Caco-2 (cell line): ENCODE data around the gene DTNB. TPM values are rescaled to one million over a fixed set of nuclear protein-coding genes. Genes with fewer than 3 reads are reported as not detected.
A peak's percentile ranks its signal among the peaks of the same experiment; 100 is the strongest.

Experiments
- BruUV-seq: library from RNA; stranded (reverse); fragments of 400-500 nt; replicated peaks from 2 replicates; lab custom pipeline; 2021; lab: Mats Ljungman, UMichigan
- CTCF ChIA-PET: fragments of 300-600 bp; sonication (Branson Sonifier 250); formaldehyde crosslinking; loops from one replicate; lab custom pipeline; 2022; ENCODE audit warnings: antibody characterized with exemption; lab: Charles Lee
- POLR2A ChIA-PET: fragments of 300-600 bp; sonication (Branson Sonifier 250); formaldehyde crosslinking; loops from one replicate; lab custom pipeline; 2022; ENCODE audit warnings: antibody characterized with exemption; lab: Charles Lee
- DNase-seq, 2 experiments: peaks; one replicate each; pipeline versions ENCODE4 v3.0.0 to v3.0.0-alpha.2; 2020 to 2022
- H3K27me3 ChIP-seq: replicated peaks from 2 replicates; pipeline ENCODE4 v1.6.0; 2011; ENCODE audit warnings: low read length; ENCODE audit not compliant: control insufficient read depth, insufficient read depth
- H3K36me3 ChIP-seq: 2 replicates; pipeline ENCODE4 v1.5.1; 2011; ENCODE audit warnings: low read length; ENCODE audit not compliant: control insufficient read depth, insufficient read depth
- H3K4me1 ChIP-seq: fragments of 250-450 bp; sonication (Bioruptor Pico); 2 replicates; pipeline ENCODE4 v1.5.1; 2020; ENCODE audit warnings: mild to moderate bottlenecking
- H3K4me3 ChIP-seq: 2 replicates; pipeline ENCODE4 v1.5.1; 2011; ENCODE audit warnings: low read depth, mild to moderate bottlenecking, control low read depth, low read length
- H3K9me3 ChIP-seq: fragments of 250-450 bp; sonication (Bioruptor Pico); 2 replicates; pipeline ENCODE4 v1.5.1; 2020; ENCODE audit warnings: mild to moderate bottlenecking, moderate library complexity
- H3K27ac Mint-ChIP-seq: one replicate; pipeline ENCODE4 v1.8.0; 2022; ENCODE audit warnings: mixed read lengths; ENCODE audit not compliant: unreplicated experiment
- H3K27me3 Mint-ChIP-seq: one replicate; pipeline ENCODE4 v1.8.0; 2022; ENCODE audit warnings: mixed read lengths; ENCODE audit not compliant: insufficient read depth, unreplicated experiment
- H3K36me3 Mint-ChIP-seq: one replicate; pipeline ENCODE4 v1.8.0; 2022; ENCODE audit warnings: mild to moderate bottlenecking, mixed read lengths; ENCODE audit not compliant: insufficient read depth, unreplicated experiment
- H3K4me1 Mint-ChIP-seq: one replicate; pipeline ENCODE4 v1.8.0; 2022; ENCODE audit warnings: low read depth, mixed read lengths; ENCODE audit not compliant: unreplicated experiment
- H3K4me3 Mint-ChIP-seq: one replicate; pipeline ENCODE4 v1.8.0; 2022; ENCODE audit warnings: mild to moderate bottlenecking, moderate library complexity, mixed read lengths; ENCODE audit not compliant: unreplicated experiment
- H3K9me3 Mint-ChIP-seq: one replicate; pipeline ENCODE4 v1.8.0; 2022; ENCODE audit warnings: mixed read lengths; ENCODE audit not compliant: unreplicated experiment
- intact Hi-C: fragments of 100-400 bp; cut with micrococcal nuclease; formaldehyde crosslinking; loops from one replicate; pipeline ENCODE4 v1.10.0; 2022; ENCODE audit not compliant: unreplicated experiment
- total RNA-seq: library from RNA; stranded (reverse); gene quantifications from 2 replicates; pipeline ENCODE4 v1.2.3, GENCODE V29; 2022
- TF ChIP-seq, protein P1 (sequence below), 2 experiments: fragments of 200-600 bp in 1 of 2; IDR thresholded peaks; 1 replicate in 1 of 2; 2 replicates in 1 of 2; pipeline versions ENCODE4 v1.5.1 to v1.8.0; 2011 to 2022; ENCODE audit warnings: antibody characterized with exemption in 1 of 2, control low read depth in 1 of 2, inconsistent platforms in 1 of 2, low read depth in 1 of 2, low read length in 1 of 2, mild to moderate bottlenecking in 1 of 2, moderate library complexity in 1 of 2; ENCODE audit not compliant: insufficient read depth in 1 of 2, severe bottlenecking in 1 of 2, unreplicated experiment in 1 of 2

DTNB gene
- total RNA-seq, 1 experiment from 2014 or later = 50.4 TPM

GRCh38 chr2:25677877-25678276 is 4.5 kb upstream of the DTNB start:
- H3K36me3 Mint-ChIP-seq = peaks cover 5% of the 10 kb centered on the region
- no peaks in the 10 kb centered on the region for H3K4me1 ChIP-seq
- H3K9me3 ChIP-seq = no peaks in the 10 kb centered on the region
- no peak overlapping the region for H3K27ac Mint-ChIP-seq
- H3K27me3 ChIP-seq = no peaks in the 10 kb centered on the region
- no peak overlapping the region for H3K4me3 Mint-ChIP-seq
- ChIA-PET POLR2A (no interaction called here), CTCF (no interaction called here)
- no TSS peak for BruUV-seq
- H3K4me3 ChIP-seq = no peak overlapping the region
- DNase-seq = no peak
- no peaks in the 10 kb centered on the region for H3K27me3 Mint-ChIP-seq
- H3K9me3 Mint-ChIP-seq = no peaks in the 10 kb centered on the region
- TF ChIP-seq, protein P1, sequence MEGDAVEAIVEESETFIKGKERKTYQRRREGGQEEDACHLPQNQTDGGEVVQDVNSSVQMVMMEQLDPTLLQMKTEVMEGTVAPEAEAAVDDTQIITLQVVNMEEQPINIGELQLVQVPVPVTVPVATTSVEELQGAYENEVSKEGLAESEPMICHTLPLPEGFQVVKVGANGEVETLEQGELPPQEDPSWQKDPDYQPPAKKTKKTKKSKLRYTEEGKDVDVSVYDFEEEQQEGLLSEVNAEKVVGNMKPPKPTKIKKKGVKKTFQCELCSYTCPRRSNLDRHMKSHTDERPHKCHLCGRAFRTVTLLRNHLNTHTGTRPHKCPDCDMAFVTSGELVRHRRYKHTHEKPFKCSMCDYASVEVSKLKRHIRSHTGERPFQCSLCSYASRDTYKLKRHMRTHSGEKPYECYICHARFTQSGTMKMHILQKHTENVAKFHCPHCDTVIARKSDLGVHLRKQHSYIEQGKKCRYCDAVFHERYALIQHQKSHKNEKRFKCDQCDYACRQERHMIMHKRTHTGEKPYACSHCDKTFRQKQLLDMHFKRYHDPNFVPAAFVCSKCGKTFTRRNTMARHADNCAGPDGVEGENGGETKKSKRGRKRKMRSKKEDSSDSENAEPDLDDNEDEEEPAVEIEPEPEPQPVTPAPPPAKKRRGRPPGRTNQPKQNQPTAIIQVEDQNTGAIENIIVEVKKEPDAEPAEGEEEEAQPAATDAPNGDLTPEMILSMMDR (IDR thresholded peaks at IDR 0.05; ENCODE audit: insufficient read depth in 1 of 2, low read depth in 1 of 2, low read length in 1 of 2, severe bottlenecking in 1 of 2, unreplicated experiment in 1 of 2) = no peak
- H3K4me1 Mint-ChIP-seq = no peaks in the 10 kb centered on the region
- no peaks in the 10 kb centered on the region for H3K36me3 ChIP-seq
- intact Hi-C loops = no loop called here

GRCh38 chr2:25674077-25674362 is 643 bp upstream of the DTNB start:
- intact Hi-C loops = no loop called here
- H3K4me1 ChIP-seq = 0 out of 2 replicates have a peak, but pooled peaks cover 4% of the 10 kb centered on the region
- H3K9me3 ChIP-seq = no peaks in the 10 kb centered on the region
- Mint-ChIP-seq H3K27me3 (no peaks in the 10 kb centered on the region), H3K9me3 (no peaks in the 10 kb centered on the region), H3K27ac (peak overlapping the region; percentile 22), H3K36me3 (peaks cover 5% of the 10 kb centered on the region), H3K4me3 (peak overlapping the region; percentile 75), H3K4me1 (peaks cover 6% of the 10 kb centered on the region)
- no peaks in the 10 kb centered on the region for H3K27me3 ChIP-seq
- DNase-seq = no peak
- TF ChIP-seq, protein P1 (IDR thresholded peaks at IDR 0.05; ENCODE audit: insufficient read depth in 1 of 2, low read depth in 1 of 2, low read length in 1 of 2, severe bottlenecking in 1 of 2, unreplicated experiment in 1 of 2) = no peak
- H3K36me3 ChIP-seq = no peaks in the 10 kb centered on the region
- H3K4me3 ChIP-seq = peak overlapping the region; percentile 65
- no TSS peak for BruUV-seq
- CTCF ChIA-PET = interaction anchor here (0.6 to 2.0 kb wide), 5 partner anchors 9 to 67 kb away, joined by 3 to 7 read pairs (median 5); no protein-coding TSS in a partner anchor
- POLR2A ChIA-PET = interaction anchor here (0.6 kb wide), 1 partner anchor 59 kb away, joined by 3 read pairs; no protein-coding TSS in a partner anchor

DNA sequence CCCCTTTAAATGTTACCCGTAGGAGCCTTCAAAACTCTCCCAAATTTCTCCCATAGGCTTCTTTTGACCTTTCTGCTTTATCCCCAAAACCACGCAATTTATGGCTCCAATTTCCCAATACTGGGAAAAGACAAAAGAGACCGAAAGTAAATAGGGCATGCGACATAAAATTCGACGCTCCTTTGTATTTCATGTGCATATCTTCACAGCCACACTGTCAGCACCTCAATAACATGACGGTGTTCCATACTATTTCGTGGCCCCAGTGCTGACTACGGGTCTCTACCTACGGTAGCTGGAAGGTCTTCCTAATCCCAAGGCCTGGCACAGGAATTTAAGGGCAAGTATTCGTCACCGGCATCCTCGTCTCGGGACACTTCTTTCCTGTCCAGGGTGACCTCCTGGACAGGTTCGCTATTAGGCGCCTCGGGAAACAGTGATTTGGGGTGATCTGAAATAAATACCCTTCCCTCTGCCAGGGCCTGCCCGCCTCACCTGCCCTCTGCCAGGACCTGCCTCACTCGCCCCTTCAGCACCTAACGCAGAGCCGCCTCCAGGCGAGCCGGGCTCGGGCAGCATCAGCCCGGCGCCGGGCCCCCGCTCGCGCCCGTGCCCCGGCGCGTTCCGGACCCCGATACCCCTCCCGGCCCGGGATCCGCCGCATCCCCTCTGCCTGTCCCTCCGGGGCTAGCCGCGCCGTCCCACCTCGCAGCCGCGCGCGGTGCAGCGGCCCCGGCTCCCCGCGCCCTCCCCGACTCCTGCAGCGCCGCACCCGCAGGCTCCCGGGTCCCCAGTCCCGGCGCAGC is 680 bp downstream of the DTNB start:
- Mint-ChIP-seq H3K9me3 (no peaks in the 10 kb centered on the region), H3K27ac (peak overlapping the region; percentile 11), H3K36me3 (peaks cover 5% of the 10 kb centered on the region), H3K4me1 (peaks cover 6% of the 10 kb centered on the region), H3K27me3 (no peaks in the 10 kb centered on the region), H3K4me3 (peak overlapping the region; percentile 75)
- intact Hi-C loops = loop anchor here (2.0 kb wide), 1 partner anchor 28 kb away; no protein-coding TSS in a partner anchor
- BruUV-seq = no TSS peak
- ChIA-PET POLR2A (interaction anchor here (0.5 kb wide), 1 partner anchor 220 kb away, joined by 3 read pairs; no protein-coding TSS in a partner anchor), CTCF (interaction anchor here (1.0 to 2.0 kb wide), 4 partner anchors 8 to 66 kb away, joined by 3 to 8 read pairs (median 6); no protein-coding TSS in a partner anchor)
- Histone ChIP-seq H3K36me3 (no peaks in the 10 kb centered on the region), H3K4me3 (peak overlapping the region; percentile 95), H3K27me3 (no peaks in the 10 kb centered on the region), H3K9me3 (no peaks in the 10 kb centered on the region), H3K4me1 (0 out of 2 replicates have a peak, but pooled peaks cover 4% of the 10 kb centered on the region)
- TF ChIP-seq, protein P1 (IDR thresholded peaks at IDR 0.05; ENCODE audit: insufficient read depth in 1 of 2, low read depth in 1 of 2, low read length in 1 of 2, severe bottlenecking in 1 of 2, unreplicated experiment in 1 of 2) = no peak
- DNase-seq = peak; percentile 68 to 75
